ENCODE results near the gene LPAR1.

The LPAR1 gene

DNA sequence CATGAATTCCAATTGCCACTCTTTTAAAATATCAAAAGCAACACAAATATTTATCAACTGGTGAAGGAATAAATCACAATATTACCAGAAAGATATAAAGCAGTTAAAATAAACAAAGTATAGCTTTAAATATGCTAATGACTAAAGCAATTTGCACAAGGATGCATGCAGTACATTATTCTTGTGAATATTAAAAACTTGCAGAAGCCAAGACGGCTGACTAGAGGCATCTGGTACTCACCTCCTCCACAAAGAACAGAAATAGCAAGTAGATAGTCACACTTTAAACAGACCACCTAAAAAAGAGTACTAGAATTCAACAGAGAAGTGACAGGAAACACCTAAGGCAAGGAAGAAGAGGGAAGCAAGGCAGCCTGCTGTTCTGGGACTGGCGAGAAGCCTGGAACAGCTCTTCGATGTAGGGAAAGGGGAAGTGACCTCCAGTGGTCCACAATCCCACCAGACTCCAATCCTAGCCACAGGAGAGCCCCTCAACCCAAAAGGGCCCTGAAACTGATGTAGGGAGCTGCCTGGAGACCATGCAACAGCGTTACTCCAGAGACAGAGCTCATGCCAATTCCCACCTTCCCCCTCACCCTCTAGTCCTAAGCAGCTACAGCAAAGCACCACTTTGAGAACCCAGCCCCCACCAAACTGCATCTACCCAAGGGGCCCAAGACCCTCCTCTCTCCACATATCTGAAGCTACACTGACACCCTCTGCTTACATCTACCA is 86.3 kb downstream of the LPAR1 start:
- DNase-seq (ENCODE audit: low spot score), result no peak

DNA sequence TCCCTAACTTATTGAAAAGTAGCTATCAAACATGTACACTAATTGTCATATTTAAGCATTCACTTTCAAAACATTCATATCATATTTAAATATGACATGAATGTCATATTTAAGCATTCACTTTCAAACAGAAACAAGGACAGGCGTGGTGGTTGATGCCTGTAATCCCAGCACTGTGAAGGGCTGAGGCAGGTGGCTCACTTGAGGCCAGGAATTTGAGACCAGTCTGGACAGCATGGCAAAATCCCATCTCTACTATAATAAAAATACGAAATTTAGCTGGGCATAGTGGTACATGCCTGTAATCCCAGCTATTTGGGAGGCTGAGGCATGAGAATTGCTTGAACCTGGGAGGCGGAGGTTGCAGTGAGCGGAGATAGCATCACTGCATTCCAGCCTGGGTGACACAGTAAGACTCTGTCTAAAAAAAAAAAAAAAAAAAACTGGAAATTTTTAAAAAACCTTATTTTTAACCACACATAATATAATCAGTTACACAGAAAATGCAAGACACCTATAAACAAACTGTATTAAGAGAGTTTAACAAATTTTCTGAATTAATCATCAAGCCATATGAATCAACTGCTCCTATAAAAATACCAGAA is 88.1 kb downstream of the LPAR1 start:
- DNase-seq (ENCODE audit: low spot score), result no peak

GRCh38 chr9:110949081-110949480 is 89.2 kb downstream of the LPAR1 start:
- no peak for DNase-seq (ENCODE audit: low spot score)

GRCh38 chr9:110947491-110948044 is 90.7 kb downstream of the LPAR1 start:
- no peak for DNase-seq (ENCODE audit: low spot score)

DNA sequence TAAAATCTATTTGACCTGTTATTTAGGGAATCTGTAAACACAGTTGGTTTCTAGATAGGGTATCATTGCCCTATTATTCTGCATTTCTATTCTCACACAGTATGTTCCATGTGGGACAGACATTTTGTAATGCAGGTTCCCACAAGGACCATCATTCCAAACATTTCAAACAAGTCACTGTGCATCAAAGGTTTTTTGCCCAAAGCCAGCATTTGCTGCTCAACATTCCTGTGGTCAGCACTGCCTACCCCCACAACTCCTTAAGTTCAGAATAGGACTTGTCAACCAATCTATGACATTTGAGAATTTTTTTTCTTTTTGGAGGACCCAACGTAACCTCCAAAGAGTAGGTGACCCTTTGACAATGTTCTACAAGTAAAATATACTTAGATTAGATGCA is 95.7 kb downstream of the LPAR1 start:
- no peak for DNase-seq (ENCODE audit: low spot score)

DNA sequence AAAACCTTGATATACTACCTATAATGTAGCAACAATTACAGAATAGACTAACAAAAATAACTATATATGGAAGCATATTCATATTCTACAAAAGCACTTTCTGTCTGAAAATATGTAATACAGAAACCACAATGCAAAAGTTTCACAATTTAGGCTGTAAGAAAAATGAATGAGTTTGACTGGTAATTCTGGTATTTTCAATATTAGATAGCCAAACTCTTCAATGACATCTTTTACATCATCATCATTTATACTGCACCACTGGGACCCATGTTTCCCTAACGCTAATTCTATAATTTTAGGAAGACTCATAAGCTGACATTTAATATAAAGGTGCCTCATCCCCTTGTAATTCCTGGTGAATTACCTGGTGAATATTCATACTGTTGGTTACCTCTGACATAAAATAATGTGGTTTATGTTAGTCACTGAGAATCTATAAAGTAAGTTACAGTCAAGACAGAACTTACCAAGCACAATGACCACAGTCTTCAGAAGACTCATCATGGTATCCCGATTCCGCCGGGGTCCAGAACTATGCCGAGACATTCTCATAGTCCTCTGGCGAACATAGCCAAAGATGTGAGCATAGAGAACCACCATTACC is 97.2 kb downstream of the LPAR1 start:
- DNase-seq (ENCODE audit: low spot score), result no peak

DNA sequence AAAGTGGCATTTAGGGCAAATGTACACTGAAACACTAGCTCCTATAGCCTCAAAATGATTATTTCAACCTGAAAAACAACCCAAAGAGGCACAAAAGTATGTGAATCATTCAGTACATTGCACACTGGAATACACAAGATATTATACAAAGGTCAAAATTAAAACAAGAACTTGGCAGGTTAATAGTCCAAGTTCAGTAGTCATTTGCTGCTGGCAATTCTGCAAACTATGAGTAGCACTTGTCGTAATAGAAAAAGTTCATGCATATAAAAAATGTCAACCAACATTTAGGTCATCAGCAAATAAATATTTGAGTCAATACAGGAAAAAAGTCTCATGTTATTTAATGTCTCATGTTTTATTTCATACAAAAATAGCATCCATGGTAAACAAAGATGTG is 98.7 kb downstream of the LPAR1 start:
- DNase-seq (ENCODE audit: low spot score), result no peak

- DNase-seq (ENCODE audit: low spot score), result no peak
These were observed 99.2 kb downstream of the LPAR1 start for GRCh38 chr9:110939047-110939446.

- DNase-seq (ENCODE audit: low spot score), result no peak
These were observed 100.0 kb downstream of the LPAR1 start for GRCh38 chr9:110938242-110938641.

- no peak for DNase-seq (ENCODE audit: low spot score)
These were observed 101.4 kb downstream of the LPAR1 start for GRCh38 chr9:110936719-110937452.

GRCh38 chr9:110936237-110936636 is 102.0 kb downstream of the LPAR1 start:
- no peak for DNase-seq (ENCODE audit: low spot score)

DNA sequence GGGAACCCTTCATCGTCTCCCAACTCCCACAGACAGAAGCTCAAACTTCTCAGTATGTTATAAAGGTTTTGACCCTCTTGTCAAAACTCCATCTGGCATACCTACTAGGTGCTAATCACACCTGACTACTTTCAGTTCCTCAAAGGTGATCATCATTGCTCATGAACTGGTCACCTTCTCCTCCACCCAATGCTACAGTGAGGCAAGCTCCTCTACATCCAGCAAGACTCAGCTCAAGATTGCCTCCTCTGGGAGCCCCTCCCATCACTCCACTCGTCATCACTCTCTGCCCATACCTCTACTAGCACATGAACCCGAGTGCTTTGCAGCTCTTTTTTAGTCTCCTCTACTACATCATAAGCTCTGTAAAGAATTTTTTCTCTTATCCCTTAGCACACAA is 102.4 kb downstream of the LPAR1 start:
- no peak for DNase-seq (ENCODE audit: low spot score)

GRCh38 chr9:110933350-110934001 is 104.8 kb downstream of the LPAR1 start:
- no peak for DNase-seq (ENCODE audit: low spot score)

GRCh38 chr9:110932863-110933262 is 105.4 kb downstream of the LPAR1 start:
- DNase-seq (ENCODE audit: low spot score), result no peak

DNA sequence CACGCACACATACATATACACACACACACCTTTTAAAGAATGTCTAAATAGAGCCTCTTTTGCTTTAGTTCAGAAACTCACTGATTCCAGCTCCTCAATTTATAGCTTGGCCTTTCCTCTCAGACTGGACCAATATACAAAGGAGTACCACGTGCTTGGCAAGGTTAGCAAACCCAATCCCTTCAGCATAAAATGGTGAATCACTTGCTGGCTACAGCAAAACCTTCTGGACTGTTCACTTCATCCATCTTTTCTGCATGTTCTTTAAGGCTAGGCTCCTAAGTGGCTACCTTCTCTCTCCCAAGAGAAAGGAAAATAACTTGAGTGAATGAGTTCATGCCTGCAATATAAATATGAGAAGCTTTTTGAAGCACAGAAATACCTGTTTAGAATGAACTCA is 109.7 kb downstream of the LPAR1 start:
- no peak for DNase-seq (ENCODE audit: low spot score)

DNA sequence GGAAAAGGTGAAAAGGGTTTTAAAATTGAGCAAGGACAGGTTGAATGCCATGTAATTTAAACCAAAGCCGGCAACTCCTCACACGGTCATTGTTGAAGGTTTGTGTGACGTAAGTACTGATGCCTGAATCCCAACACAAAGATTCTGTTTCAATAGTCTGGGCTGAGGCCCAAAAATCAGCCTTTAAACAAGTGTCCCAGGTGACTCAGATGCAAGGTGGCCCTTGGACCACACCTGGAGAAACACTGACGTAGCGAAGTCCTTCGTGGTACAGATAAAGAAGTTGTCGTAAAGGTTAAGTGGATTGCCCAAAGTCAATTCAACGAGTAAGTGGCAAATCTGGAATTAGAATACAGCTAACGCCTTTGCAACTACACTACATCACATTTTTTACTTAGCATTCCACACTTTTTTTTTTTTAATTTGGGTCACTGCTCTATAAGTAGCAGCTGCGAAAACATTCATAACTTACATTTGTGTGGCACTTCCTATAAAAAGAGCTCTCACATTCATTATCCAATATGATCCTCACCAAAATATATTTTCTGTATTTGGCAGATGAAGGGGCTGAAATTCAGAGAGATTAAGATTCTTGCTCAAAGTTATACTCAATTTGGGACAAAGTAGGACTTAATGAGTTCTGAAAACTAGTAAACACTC is 111.3 kb downstream of the LPAR1 start:
- no peak for DNase-seq (ENCODE audit: low spot score)

- DNase-seq (ENCODE audit: low spot score), result no peak
These were observed 114.7 kb downstream of the LPAR1 start for GRCh38 chr9:110923601-110924000.

DNA sequence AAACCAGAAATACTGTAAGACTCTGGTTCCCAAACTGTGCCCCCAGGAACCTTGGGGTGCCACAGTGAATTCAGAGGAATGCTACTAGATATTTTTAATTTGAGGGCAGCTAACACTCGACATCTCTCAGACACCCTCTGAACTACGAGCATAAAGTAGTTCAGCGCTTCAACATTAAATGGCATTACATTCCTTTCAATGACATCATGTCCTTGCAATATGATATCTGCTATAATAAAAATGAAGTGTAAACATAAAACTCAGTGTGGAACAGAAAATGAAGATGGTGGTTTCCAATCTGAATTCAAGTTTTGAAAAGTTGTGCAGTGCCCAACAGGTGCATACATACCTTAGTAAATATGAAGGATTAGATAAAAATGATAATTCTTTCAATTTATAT is 116.1 kb downstream of the LPAR1 start:
- no peak for DNase-seq (ENCODE audit: low spot score)

- no peak for DNase-seq (ENCODE audit: low spot score)
These were observed 116.6 kb downstream of the LPAR1 start for GRCh38 chr9:110921705-110922104.

DNA sequence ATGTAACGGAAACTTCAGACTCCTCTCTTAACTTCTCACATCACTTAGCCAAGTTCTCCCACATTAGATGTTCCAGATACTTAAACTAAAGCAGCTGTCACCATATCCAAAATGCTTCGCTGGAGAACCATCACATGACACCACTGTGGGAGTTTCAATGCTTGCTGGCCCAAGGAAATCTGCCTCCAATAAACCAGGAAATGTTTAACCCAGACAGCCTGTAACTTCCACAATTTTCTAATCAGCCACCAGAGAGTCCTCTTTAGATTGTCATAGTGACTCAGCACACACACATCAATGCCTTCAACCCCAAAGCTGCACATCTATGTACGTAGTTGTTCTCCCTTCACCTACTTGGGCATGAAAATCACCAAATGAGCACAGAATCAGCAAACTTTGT is 118.7 kb downstream of the LPAR1 start:
- DNase-seq (ENCODE audit: low spot score), result no peak

DNA sequence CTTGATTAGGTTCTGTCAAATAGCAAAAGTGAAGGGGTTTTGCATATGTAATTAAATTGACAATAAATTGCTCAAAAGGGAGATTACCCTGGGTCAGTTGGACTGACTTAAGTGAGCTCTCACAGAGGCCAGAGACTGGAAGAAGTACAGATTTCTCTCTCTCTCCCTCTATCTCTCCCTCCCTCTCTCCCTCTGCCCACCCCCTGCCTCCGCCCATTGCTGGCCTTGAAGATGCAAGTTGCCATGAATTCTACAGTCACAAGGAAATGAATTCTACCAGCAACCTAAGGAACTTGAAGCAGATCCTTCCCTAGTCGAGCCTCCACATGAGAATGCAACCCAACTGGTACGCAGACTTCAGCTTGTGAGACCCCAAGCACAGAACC is 119.2 kb downstream of the LPAR1 start:
- DNase-seq (ENCODE audit: low spot score), result no peak
